Measurements from ENCODE around the gene S100A6.
"Not testable (repeated sequence)": the region's sequence is repeated elsewhere in the genome, so short reads cannot be mapped to it uniquely, and the experiment has no call there.

DNA sequence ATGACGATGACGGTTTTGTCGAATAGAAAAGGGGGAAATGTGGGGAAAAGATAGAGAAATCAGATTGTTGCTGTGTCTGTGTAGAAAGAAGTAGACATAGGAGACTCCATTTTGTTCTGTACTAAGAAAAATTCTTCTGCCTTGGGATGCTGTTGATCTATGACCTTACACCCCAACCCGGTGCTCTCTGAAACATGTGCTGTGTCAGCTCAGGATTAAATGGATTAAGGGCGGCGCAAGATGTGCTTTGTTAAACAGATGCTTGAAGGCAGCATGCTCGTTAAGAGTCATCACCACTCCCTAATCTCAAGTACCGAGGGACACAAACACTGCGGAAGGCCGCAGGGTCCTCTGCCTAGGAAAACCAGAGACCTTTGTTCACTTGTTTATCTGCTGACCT lies 39.7 kb upstream of the S100A6 start:
- TF ChIP-seq, protein P1, sequence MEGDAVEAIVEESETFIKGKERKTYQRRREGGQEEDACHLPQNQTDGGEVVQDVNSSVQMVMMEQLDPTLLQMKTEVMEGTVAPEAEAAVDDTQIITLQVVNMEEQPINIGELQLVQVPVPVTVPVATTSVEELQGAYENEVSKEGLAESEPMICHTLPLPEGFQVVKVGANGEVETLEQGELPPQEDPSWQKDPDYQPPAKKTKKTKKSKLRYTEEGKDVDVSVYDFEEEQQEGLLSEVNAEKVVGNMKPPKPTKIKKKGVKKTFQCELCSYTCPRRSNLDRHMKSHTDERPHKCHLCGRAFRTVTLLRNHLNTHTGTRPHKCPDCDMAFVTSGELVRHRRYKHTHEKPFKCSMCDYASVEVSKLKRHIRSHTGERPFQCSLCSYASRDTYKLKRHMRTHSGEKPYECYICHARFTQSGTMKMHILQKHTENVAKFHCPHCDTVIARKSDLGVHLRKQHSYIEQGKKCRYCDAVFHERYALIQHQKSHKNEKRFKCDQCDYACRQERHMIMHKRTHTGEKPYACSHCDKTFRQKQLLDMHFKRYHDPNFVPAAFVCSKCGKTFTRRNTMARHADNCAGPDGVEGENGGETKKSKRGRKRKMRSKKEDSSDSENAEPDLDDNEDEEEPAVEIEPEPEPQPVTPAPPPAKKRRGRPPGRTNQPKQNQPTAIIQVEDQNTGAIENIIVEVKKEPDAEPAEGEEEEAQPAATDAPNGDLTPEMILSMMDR (IDR thresholded peaks at IDR 0.05): not testable (repeated sequence)
- TF ChIP-seq POLR2A, POLR2AphosphoS5, EP300 (IDR thresholded peaks at IDR 0.05): not testable (repeated sequence)

Measured in suprapubic skin (tissue), 4 donors.